IPS-11a (cell line): ENCODE data around the gene FGF5.
"Not testable (repeated sequence)": the region's sequence is repeated elsewhere in the genome, so short reads cannot be mapped to it uniquely, and the experiment has no call there.

Experiments
- H3K4me3 ChIP-seq: one replicate; pipeline ENCODE4 v1.5.1; 2013; ENCODE audit warnings: low read depth, low read length, control low read depth

Gene FGF5

GRCh38 chr4:80294206-80294605, 27.7 kb downstream of the FGF5 start:
- no peak overlapping the region for H3K4me3 ChIP-seq

- H3K4me3 ChIP-seq, result no peak overlapping the region
These were observed 28.9 kb downstream of the FGF5 start for GRCh38 chr4:80295336-80295735.

GRCh38 chr4:80295826-80296225, 29.4 kb downstream of the FGF5 start:
- no peak overlapping the region for H3K4me3 ChIP-seq

GRCh38 chr4:80301884-80302283, 35.4 kb downstream of the FGF5 start:
- H3K4me3 ChIP-seq, result no peak overlapping the region

- no peak overlapping the region for H3K4me3 ChIP-seq
These were observed 36.3 kb downstream of the FGF5 start for GRCh38 chr4:80302616-80303223.

- no peak overlapping the region for H3K4me3 ChIP-seq
These were observed 39.0 kb downstream of the FGF5 start for GRCh38 chr4:80305466-80305865.

GRCh38 chr4:80306260-80306659, 39.8 kb downstream of the FGF5 start:
- no peak overlapping the region for H3K4me3 ChIP-seq

GRCh38 chr4:80307183-80307735, 40.8 kb downstream of the FGF5 start:
- no peak overlapping the region for H3K4me3 ChIP-seq

- no peak overlapping the region for H3K4me3 ChIP-seq
These were observed 41.5 kb downstream of the FGF5 start for GRCh38 chr4:80307774-80308465.

- H3K4me3 ChIP-seq, result no peak overlapping the region
These were observed 42.0 kb downstream of the FGF5 start for GRCh38 chr4:80308466-80308822.

GRCh38 chr4:80309294-80310004, 43.0 kb downstream of the FGF5 start:
- H3K4me3 ChIP-seq, result no peak overlapping the region

GRCh38 chr4:80311130-80311529, 44.7 kb downstream of the FGF5 start:
- H3K4me3 ChIP-seq, result no peak overlapping the region

GRCh38 chr4:80312124-80312523, 45.7 kb downstream of the FGF5 start:
- H3K4me3 ChIP-seq, result no peak overlapping the region

GRCh38 chr4:80313627-80314026, 47.2 kb downstream of the FGF5 start:
- no peak overlapping the region for H3K4me3 ChIP-seq

- H3K4me3 ChIP-seq, result not testable (repeated sequence)
These were observed 49.4 kb downstream of the FGF5 start for GRCh38 chr4:80315848-80316247.

- H3K4me3 ChIP-seq, result no peak overlapping the region
These were observed 54.9 kb downstream of the FGF5 start for GRCh38 chr4:80321341-80321740.

- no peak overlapping the region for H3K4me3 ChIP-seq
These were observed 55.3 kb downstream of the FGF5 start for GRCh38 chr4:80321776-80322175.

- H3K4me3 ChIP-seq, result no peak overlapping the region
These were observed 56.3 kb downstream of the FGF5 start for GRCh38 chr4:80322716-80323115.

GRCh38 chr4:80324171-80324570, 57.7 kb downstream of the FGF5 start:
- no peak overlapping the region for H3K4me3 ChIP-seq

- H3K4me3 ChIP-seq, result no peak overlapping the region
These were observed 65.2 kb downstream of the FGF5 start for GRCh38 chr4:80331693-80332092.

GRCh38 chr4:80333121-80333520, 66.7 kb downstream of the FGF5 start:
- no peak overlapping the region for H3K4me3 ChIP-seq

GRCh38 chr4:80334568-80334967, 68.1 kb downstream of the FGF5 start:
- no peak overlapping the region for H3K4me3 ChIP-seq
